Superior temporal gyrus (tissue), 1 donor: ENCODE measurements around the gene ZFHX3.

Source experiments
- DNase-seq: peaks from one replicate; pipeline ENCODE4 v3.0.0-alpha.2; 2016; ENCODE audit errors: extremely low spot score

ZFHX3 gene

GRCh38 chr16:72800524-72801161 is 247.3 kb downstream of the ZFHX3 start:
- no peak for DNase-seq

- DNase-seq = no peak
Observed at GRCh38 chr16:72798264-72798663, 249.7 kb downstream of the ZFHX3 start.

GRCh38 chr16:72797621-72798020 is 250.3 kb downstream of the ZFHX3 start:
- no peak for DNase-seq

GRCh38 chr16:72796222-72796621 is 251.7 kb downstream of the ZFHX3 start:
- DNase-seq = no peak

- DNase-seq = no peak
Observed at GRCh38 chr16:72794986-72795385, 252.9 kb downstream of the ZFHX3 start.

GRCh38 chr16:72794319-72794718 is 253.6 kb downstream of the ZFHX3 start:
- DNase-seq = no peak

- DNase-seq = no peak
Observed at GRCh38 chr16:72793716-72794115, 254.2 kb downstream of the ZFHX3 start.

- DNase-seq = no peak
Observed at GRCh38 chr16:72793017-72793416, 254.9 kb downstream of the ZFHX3 start.

- DNase-seq = no peak
Observed at GRCh38 chr16:72791786-72792185, 256.1 kb downstream of the ZFHX3 start.

GRCh38 chr16:72789921-72790320 is 258.0 kb downstream of the ZFHX3 start:
- DNase-seq = no peak

- no peak for DNase-seq
Observed at GRCh38 chr16:72789465-72789864, 258.5 kb downstream of the ZFHX3 start.

GRCh38 chr16:72788269-72788809 is 259.6 kb downstream of the ZFHX3 start:
- DNase-seq = no peak

- DNase-seq = peak; percentile 43
Observed at GRCh38 chr16:72787514-72788268, 260.2 kb downstream of the ZFHX3 start.

GRCh38 chr16:72787130-72787513 is 260.8 kb downstream of the ZFHX3 start:
- DNase-seq = no peak

- DNase-seq = no peak
Observed at GRCh38 chr16:72786606-72787005, 261.3 kb downstream of the ZFHX3 start.

- no peak for DNase-seq
Observed at GRCh38 chr16:72785886-72786285, 262.0 kb downstream of the ZFHX3 start.

GRCh38 chr16:72785171-72785570 is 262.8 kb downstream of the ZFHX3 start:
- DNase-seq = no peak

GRCh38 chr16:72783716-72784318 is 264.1 kb downstream of the ZFHX3 start:
- no peak for DNase-seq

- DNase-seq = no peak
Observed at GRCh38 chr16:72769876-72770275, 278.1 kb downstream of the ZFHX3 start.

GRCh38 chr16:72768591-72768990 is 279.3 kb downstream of the ZFHX3 start:
- no peak for DNase-seq

GRCh38 chr16:72766506-72766905 is 281.4 kb downstream of the ZFHX3 start:
- DNase-seq = no peak

GRCh38 chr16:72764015-72764654 is 283.8 kb downstream of the ZFHX3 start:
- DNase-seq = no peak
